GM08714 (cell line): Measurements from ENCODE around the gene ANKRD16.

Experiments used
- H3K4me3 ChIP-seq: fragments of 200-500 bp; sonication (Bioruptor generic); 2 replicates; pipeline ENCODE4 v1.5.1; 2014; ENCODE audit warnings: mild to moderate bottlenecking, low read length, inconsistent platforms
- ZNF274 ChIP-seq: IDR thresholded peaks from 2 replicates; pipeline ENCODE4 v1.6.1; 2012; ENCODE audit warnings: mild to moderate bottlenecking, low read depth, low read length

ANKRD16 gene

GRCh38 chr10:5818894-5819293, 70.8 kb downstream of the ANKRD16 start:
- no peak for TF ChIP-seq ZNF274
- no peak overlapping the region for H3K4me3 ChIP-seq

DNA sequence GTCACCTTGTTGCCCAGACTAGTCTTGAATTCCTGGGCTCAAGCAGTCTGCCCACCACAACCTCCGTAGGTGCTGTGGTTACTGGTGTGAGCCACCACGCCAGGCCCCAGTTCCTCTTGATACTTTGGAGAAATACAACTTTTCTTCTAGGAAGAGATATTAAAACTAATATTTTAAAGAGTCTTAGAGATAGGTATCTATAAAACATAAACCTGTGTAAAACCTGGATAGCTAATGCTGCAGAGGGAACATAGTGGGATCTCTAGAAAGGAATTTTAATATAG, 71.7 kb downstream of the ANKRD16 start:
- no peak overlapping the region for H3K4me3 ChIP-seq
- TF ChIP-seq ZNF274, result no peak

DNA sequence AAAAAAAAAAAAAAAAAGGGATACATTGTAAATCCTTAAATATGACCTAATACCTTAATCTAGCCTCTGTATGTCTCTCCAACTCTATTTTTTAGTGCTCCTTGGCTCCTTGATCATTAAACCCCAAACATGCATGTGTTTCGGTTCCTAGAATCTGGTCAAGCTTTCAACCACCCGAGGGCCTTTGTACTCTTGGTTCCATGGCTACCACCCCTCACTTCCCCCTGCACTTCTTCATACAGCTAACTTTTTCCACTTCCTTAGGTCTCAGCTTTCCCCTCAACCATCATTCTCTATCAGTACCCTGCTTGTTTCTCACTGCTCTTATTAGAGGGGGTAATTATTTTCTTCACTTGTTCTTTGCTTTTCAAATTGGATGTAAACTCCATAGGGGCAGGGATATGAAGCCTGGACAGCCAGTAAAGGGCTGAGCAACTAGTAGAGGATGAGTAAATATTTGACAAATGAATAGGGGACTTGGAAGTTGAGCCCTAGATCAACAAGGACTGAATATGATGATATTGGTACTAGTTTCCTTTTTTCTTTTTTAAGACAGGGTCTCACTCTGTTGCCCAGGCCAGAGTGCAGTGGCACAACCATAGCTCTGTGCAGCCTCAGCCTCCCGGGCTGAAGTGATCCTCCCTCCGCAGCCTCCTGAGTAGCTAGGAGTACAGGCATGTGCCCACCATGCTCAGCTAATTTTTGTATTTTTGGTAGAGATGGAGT, 72.2 kb downstream of the ANKRD16 start:
- no peak for TF ChIP-seq ZNF274

GRCh38 chr10:5816170-5816569, 73.5 kb downstream of the ANKRD16 start:
- no peak for TF ChIP-seq ZNF274
- H3K4me3 ChIP-seq, result no peak overlapping the region

More for the DNA sequence above, 72.2 kb downstream of the ANKRD16 start:
- H3K4me3 ChIP-seq, result no peak overlapping the region

GRCh38 chr10:5814110-5815107, 75.3 kb downstream of the ANKRD16 start:
- TF ChIP-seq ZNF274, result no peak
- peak overlapping the region; percentile 100 for H3K4me3 ChIP-seq

DNA sequence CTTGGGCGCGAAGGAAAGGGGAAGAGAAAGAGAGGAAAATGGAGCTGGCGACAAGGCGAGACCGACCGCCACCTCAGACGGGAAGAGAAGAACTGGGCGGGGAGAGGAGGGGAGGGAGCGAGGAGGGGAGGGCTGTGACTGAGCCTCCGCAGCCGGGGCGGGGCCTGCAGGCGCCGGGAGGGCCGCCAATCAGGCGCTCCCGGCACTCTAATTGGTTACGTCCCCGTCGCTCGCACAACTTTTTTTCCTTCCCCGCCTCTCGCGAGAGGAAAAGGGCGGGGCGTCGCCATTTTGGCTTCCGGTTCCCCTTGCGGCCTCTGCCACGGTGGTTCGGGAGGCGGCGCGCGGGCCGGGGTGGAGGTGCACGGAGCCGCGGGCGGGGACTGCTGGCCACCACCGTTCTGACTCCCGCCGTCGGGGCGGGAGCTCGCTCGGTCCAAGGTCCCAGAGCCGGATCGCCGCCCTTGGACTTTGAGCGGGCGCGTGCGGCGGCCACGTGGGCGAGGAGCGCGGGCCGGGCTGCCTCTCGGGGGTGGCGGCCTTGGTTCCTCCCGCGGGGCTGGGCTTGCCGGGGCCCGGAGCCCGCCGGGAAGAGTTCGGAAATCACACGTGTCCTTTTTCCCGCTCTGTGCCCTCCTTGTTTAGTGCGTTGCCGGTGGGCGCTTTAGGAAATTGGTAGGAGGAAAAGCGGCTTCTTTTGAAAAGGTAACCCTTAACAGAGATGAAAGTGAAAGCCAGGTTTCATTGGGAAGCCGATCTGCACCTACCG, 76.2 kb downstream of the ANKRD16 start, which contains the start of gene GDI2:
Gene GDI2, minus strand, starts transcription at position 94 of the 769 bp plus-strand sequence. CDS start 176 bp downstream, outside the sequence.
- TF ChIP-seq ZNF274, result no peak
- H3K4me3 ChIP-seq, result peak within 1 kb of the TSS; percentile 100

GRCh38 chr10:5813091-5813340, 76.7 kb downstream of the ANKRD16 start:
- H3K4me3 ChIP-seq, result peak overlapping the region; percentile 100
- no peak for TF ChIP-seq ZNF274

- peak overlapping the region; percentile 100 for H3K4me3 ChIP-seq
- TF ChIP-seq ZNF274, result no peak
Observed at GRCh38 chr10:5812283-5813090, 77.2 kb downstream of the ANKRD16 start.
